Caco-2 (cell line): ENCODE results near the gene CNP. TPM values are rescaled to one million over a fixed set of nuclear protein-coding genes. Genes with fewer than 3 reads are reported as not detected.

Experiments used
- BruUV-seq: library from RNA; stranded (reverse); fragments of 400-500 nt; replicated peaks from 2 replicates; lab custom pipeline; 2021; lab: Mats Ljungman, UMichigan
- CTCF ChIA-PET: fragments of 300-600 bp; sonication (Branson Sonifier 250); formaldehyde crosslinking; loops from one replicate; lab custom pipeline; 2022; ENCODE audit warnings: antibody characterized with exemption; lab: Charles Lee
- POLR2A ChIA-PET: fragments of 300-600 bp; sonication (Branson Sonifier 250); formaldehyde crosslinking; loops from one replicate; lab custom pipeline; 2022; ENCODE audit warnings: antibody characterized with exemption; lab: Charles Lee
- DNase-seq, 2 experiments: peaks; one replicate each; pipeline versions ENCODE4 v3.0.0 to v3.0.0-alpha.2; 2020 to 2022
- H3K27me3 ChIP-seq: replicated peaks from 2 replicates; pipeline ENCODE4 v1.6.0; 2011; ENCODE audit warnings: low read length; ENCODE audit not compliant: control insufficient read depth, insufficient read depth
- H3K36me3 ChIP-seq: 2 replicates; pipeline ENCODE4 v1.5.1; 2011; ENCODE audit warnings: low read length; ENCODE audit not compliant: control insufficient read depth, insufficient read depth
- H3K4me1 ChIP-seq: fragments of 250-450 bp; sonication (Bioruptor Pico); 2 replicates; pipeline ENCODE4 v1.5.1; 2020; ENCODE audit warnings: mild to moderate bottlenecking
- H3K4me3 ChIP-seq: 2 replicates; pipeline ENCODE4 v1.5.1; 2011; ENCODE audit warnings: low read depth, mild to moderate bottlenecking, control low read depth, low read length
- H3K9me3 ChIP-seq: fragments of 250-450 bp; sonication (Bioruptor Pico); 2 replicates; pipeline ENCODE4 v1.5.1; 2020; ENCODE audit warnings: mild to moderate bottlenecking, moderate library complexity
- H3K27ac Mint-ChIP-seq: one replicate; pipeline ENCODE4 v1.8.0; 2022; ENCODE audit warnings: mixed read lengths; ENCODE audit not compliant: unreplicated experiment
- H3K27me3 Mint-ChIP-seq: one replicate; pipeline ENCODE4 v1.8.0; 2022; ENCODE audit warnings: mixed read lengths; ENCODE audit not compliant: insufficient read depth, unreplicated experiment
- H3K36me3 Mint-ChIP-seq: one replicate; pipeline ENCODE4 v1.8.0; 2022; ENCODE audit warnings: mild to moderate bottlenecking, mixed read lengths; ENCODE audit not compliant: insufficient read depth, unreplicated experiment
- H3K4me1 Mint-ChIP-seq: one replicate; pipeline ENCODE4 v1.8.0; 2022; ENCODE audit warnings: low read depth, mixed read lengths; ENCODE audit not compliant: unreplicated experiment
- H3K4me3 Mint-ChIP-seq: one replicate; pipeline ENCODE4 v1.8.0; 2022; ENCODE audit warnings: mild to moderate bottlenecking, moderate library complexity, mixed read lengths; ENCODE audit not compliant: unreplicated experiment
- H3K9me3 Mint-ChIP-seq: one replicate; pipeline ENCODE4 v1.8.0; 2022; ENCODE audit warnings: mixed read lengths; ENCODE audit not compliant: unreplicated experiment
- intact Hi-C: fragments of 100-400 bp; cut with micrococcal nuclease; formaldehyde crosslinking; loops from one replicate; pipeline ENCODE4 v1.10.0; 2022; ENCODE audit not compliant: unreplicated experiment
- total RNA-seq: library from RNA; stranded (reverse); gene quantifications from 2 replicates; pipeline ENCODE4 v1.2.3, GENCODE V29; 2022
- TF ChIP-seq, protein P1 (sequence below), 2 experiments: fragments of 200-600 bp in 1 of 2; IDR thresholded peaks; 1 replicate in 1 of 2; 2 replicates in 1 of 2; pipeline versions ENCODE4 v1.5.1 to v1.8.0; 2011 to 2022; ENCODE audit warnings: antibody characterized with exemption in 1 of 2, control low read depth in 1 of 2, inconsistent platforms in 1 of 2, low read depth in 1 of 2, low read length in 1 of 2, mild to moderate bottlenecking in 1 of 2, moderate library complexity in 1 of 2; ENCODE audit not compliant: insufficient read depth in 1 of 2, severe bottlenecking in 1 of 2, unreplicated experiment in 1 of 2

Gene CNP
- total RNA-seq, 1 experiment from 2014 or later, result 94.5 TPM

DNA sequence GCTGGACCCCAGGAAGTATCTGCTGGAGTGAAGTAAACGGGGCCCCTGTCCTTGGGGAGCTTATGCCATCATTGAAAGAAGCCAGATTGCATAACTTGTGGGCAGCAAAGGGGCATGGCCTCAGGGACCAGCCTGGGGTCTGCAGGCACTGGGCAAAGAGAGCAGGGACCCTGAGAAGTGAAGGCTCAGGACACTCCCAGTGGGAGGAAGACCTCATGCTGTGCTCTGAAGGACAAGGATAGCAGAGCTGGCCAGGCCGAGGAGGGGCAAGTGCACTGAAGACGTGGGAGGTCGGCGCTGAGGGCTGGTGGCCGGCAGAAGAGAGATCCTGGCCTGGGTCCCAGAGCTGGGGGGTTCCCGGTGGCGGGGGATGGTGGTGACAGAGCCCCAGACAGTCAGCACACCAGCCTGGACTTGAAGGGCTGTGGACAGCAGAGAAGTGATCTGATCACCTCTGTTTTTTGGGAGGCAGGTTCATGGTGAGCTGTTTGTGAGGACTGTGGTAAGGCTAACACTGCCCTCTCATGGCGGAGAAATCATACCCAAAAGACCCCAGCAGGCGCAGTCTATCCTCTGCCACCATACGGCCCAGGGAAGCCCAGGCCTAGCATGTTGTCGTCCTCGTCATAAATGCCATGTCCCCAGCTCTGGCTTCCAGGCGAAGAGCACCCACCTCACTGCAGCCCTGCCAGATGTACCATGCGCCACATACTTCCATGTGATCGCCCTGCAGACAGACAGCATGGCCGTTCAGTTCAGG is 7.1 kb upstream of the CNP start:
- TF ChIP-seq, protein P1, sequence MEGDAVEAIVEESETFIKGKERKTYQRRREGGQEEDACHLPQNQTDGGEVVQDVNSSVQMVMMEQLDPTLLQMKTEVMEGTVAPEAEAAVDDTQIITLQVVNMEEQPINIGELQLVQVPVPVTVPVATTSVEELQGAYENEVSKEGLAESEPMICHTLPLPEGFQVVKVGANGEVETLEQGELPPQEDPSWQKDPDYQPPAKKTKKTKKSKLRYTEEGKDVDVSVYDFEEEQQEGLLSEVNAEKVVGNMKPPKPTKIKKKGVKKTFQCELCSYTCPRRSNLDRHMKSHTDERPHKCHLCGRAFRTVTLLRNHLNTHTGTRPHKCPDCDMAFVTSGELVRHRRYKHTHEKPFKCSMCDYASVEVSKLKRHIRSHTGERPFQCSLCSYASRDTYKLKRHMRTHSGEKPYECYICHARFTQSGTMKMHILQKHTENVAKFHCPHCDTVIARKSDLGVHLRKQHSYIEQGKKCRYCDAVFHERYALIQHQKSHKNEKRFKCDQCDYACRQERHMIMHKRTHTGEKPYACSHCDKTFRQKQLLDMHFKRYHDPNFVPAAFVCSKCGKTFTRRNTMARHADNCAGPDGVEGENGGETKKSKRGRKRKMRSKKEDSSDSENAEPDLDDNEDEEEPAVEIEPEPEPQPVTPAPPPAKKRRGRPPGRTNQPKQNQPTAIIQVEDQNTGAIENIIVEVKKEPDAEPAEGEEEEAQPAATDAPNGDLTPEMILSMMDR (IDR thresholded peaks at IDR 0.05; ENCODE audit: insufficient read depth in 1 of 2, low read depth in 1 of 2, low read length in 1 of 2, severe bottlenecking in 1 of 2, unreplicated experiment in 1 of 2), result peak; percentile 60 to 62

DNA sequence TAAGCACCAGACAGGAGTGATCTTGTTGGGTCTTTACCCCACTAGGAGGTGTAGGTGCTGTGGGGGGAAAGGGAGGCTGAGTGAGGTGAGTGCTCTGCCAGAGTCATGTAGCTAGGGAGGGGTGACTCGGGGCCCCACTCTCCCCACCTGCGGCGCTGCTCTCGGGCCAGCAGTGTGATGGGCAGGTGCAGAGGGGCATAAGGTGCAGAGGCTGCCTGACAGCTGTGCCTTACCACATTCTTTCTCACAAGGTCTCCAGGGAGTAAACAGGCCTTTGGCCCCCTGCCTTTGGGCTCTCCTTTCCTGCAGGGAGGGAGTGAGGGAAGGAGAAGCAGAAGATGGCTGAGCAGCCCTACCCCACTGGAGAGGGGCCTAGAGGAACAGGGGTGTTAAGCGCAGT is 4.5 kb upstream of the CNP start:
- intact Hi-C loops, result loop anchor here (2.0 kb wide), 1 partner anchor 63 kb away; no protein-coding TSS in a partner anchor
- H3K36me3 Mint-ChIP-seq, result peaks cover 15% of the 10 kb centered on the region
- H3K4me1 Mint-ChIP-seq, result peaks cover 25% of the 10 kb centered on the region
- no peaks in the 10 kb centered on the region for H3K27me3 Mint-ChIP-seq
- TF ChIP-seq, protein P1 (IDR thresholded peaks at IDR 0.05; ENCODE audit: insufficient read depth in 1 of 2, low read depth in 1 of 2, low read length in 1 of 2, severe bottlenecking in 1 of 2, unreplicated experiment in 1 of 2), result no peak
- Histone ChIP-seq H3K27me3 (no peaks in the 10 kb centered on the region), H3K36me3 (no peaks in the 10 kb centered on the region), H3K4me1 (peaks cover 24% of the 10 kb centered on the region), H3K4me3 (no peak overlapping the region), H3K9me3 (no peaks in the 10 kb centered on the region)
- ChIA-PET CTCF (interaction anchor here (0.5 to 2.4 kb wide), 4 partner anchors 32 to 151 kb away, joined by 3 to 9 read pairs (median 4); partner anchors contain the start of gene ODAD4), POLR2A (interaction anchor here (0.6 kb wide), 1 partner anchor 23 kb away, joined by 3 read pairs; no protein-coding TSS in a partner anchor)
- no peak overlapping the region for H3K4me3 Mint-ChIP-seq
- H3K27ac Mint-ChIP-seq, result peak overlapping the region; percentile 27
- no peaks in the 10 kb centered on the region for H3K9me3 Mint-ChIP-seq
- BruUV-seq, result no TSS peak
- peak; percentile 27 to 55 for DNase-seq

More for the DNA sequence above, 7.1 kb upstream of the CNP start:
- H3K36me3 Mint-ChIP-seq, result no peaks in the 10 kb centered on the region
- no TSS peak for BruUV-seq
- H3K9me3 Mint-ChIP-seq, result no peaks in the 10 kb centered on the region
- Histone ChIP-seq H3K27me3 (no peaks in the 10 kb centered on the region), H3K4me3 (no peak overlapping the region), H3K4me1 (peaks cover 20% of the 10 kb centered on the region), H3K36me3 (no peaks in the 10 kb centered on the region), H3K9me3 (no peaks in the 10 kb centered on the region)
- H3K27ac Mint-ChIP-seq, result peak overlapping the region; percentile 37
- no peak overlapping the region for H3K4me3 Mint-ChIP-seq
- H3K4me1 Mint-ChIP-seq, result peaks cover 16% of the 10 kb centered on the region
- no peaks in the 10 kb centered on the region for H3K27me3 Mint-ChIP-seq
- intact Hi-C loops, result loop anchor here (1.0 to 5.0 kb wide), 3 partner anchors 29 to 221 kb away; partner anchors contain the start of gene ODAD4
- ChIA-PET POLR2A (interaction anchor here (0.8 to 1.1 kb wide), 2 partner anchors 29 to 159 kb away, joined by 6 read pairs; partner anchors contain the start of gene ODAD4), CTCF (interaction anchor here (0.7 to 1.9 kb wide), 22 partner anchors 11 to 264 kb away, joined by 3 to 36 read pairs (median 5); partner anchors contain the start of genes ACLY, DNAJC7, JUP and KLHL11)
- peak; percentile 68 to 69 for DNase-seq

DNA sequence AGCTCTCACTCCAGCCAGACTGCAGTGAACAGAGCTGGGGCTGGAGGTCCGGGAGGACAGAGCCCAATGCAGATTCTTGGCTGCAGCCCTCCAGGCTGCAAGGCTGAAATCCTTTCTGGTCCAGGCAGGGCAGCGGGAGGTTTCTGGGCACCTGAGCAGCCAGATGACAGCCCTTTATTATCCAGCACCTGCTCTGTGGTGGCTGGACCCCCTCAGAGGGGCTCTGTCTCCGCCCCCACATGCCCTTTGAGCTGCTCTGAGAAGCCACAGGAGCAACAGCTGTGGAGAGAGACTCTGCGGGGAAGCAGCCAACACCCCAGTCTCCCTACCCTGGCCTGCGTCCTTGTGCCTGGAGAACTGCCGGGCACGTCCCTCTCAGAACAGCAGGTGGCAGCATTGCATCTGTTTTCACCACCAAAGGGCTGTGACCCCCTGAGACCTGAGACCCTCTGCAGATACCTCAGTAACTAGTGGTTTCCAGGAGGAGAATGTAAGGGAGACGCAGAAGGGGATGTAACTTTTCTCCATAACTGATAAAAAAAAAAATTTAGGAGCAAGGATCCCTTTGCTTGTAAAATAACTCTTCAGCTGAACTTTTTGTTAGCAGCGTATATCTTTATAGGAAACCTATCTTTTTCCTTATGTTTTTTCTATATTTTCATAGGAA is 3.7 kb upstream of the CNP start:
- Histone ChIP-seq H3K36me3 (peaks cover 2% of the 10 kb centered on the region; the same call in 1 of the 2 replicates), H3K27me3 (no peaks in the 10 kb centered on the region), H3K4me1 (peaks cover 24% of the 10 kb centered on the region), H3K4me3 (no peak overlapping the region), H3K9me3 (no peaks in the 10 kb centered on the region)
- Mint-ChIP-seq H3K9me3 (no peaks in the 10 kb centered on the region), H3K27ac (no peak overlapping the region), H3K4me3 (no peak overlapping the region), H3K36me3 (peaks cover 23% of the 10 kb centered on the region), H3K27me3 (no peaks in the 10 kb centered on the region), H3K4me1 (peaks cover 20% of the 10 kb centered on the region)
- CTCF ChIA-PET, result interaction anchor here (0.9 to 2.4 kb wide), 4 partner anchors 33 to 87 kb away, joined by 4 to 9 read pairs (median 5); partner anchors contain the start of genes DNAJC7 and ODAD4
- intact Hi-C loops, result loop anchor here (1.0 to 2.0 kb wide), 3 partner anchors 62 to 153 kb away; no protein-coding TSS in a partner anchor
- TF ChIP-seq, protein P1 (IDR thresholded peaks at IDR 0.05; ENCODE audit: insufficient read depth in 1 of 2, low read depth in 1 of 2, low read length in 1 of 2, severe bottlenecking in 1 of 2, unreplicated experiment in 1 of 2), result peak; percentile 95 to 97
- POLR2A ChIA-PET, result interaction anchor here (0.6 to 0.9 kb wide), 2 partner anchors 22 to 54 kb away, joined by 3 read pairs; partner anchors contain the start of gene DNAJC7
- peak; percentile 81 to 83 for DNase-seq
- no TSS peak for BruUV-seq
